Loucy (cell line): Measurements from ENCODE around the gene HLA-B.

Experiments used
- CTCF ChIP-seq: fragments of 200-600 bp; sonication (generic); conservative IDR thresholded peaks from 2 replicates; pipeline ENCODE4 v1.5.1; 2014; ENCODE audit warnings: mild to moderate bottlenecking, antibody characterized with exemption, low read length
- EZH2phosphoT487 ChIP-seq: fragments of 200-600 bp; IDR thresholded peaks from 2 replicates; pipeline ENCODE4 v1.6.1; 2018; ENCODE audit warnings: antibody characterized with exemption, mild to moderate bottlenecking, moderate library complexity, borderline replicate concordance

DNA sequence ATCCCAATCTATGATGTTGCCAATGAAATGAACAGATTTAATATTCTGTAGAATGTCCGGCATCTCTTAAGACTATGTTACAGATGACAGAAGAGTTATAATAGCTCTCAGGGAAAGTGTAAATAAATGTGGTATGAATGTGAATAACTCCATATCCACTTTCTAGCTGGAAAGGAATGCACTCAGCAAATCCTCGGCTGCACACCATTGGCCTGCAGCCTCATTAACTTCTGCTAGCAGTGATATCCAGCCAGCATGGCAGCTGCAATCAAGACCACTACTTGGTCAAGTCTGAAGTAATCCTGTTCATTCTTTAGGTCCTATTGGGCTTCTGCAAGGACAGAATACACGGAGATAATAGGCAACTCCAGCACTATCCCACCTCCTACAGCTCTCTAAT is 29.1 kb upstream of the HLA-B start:
- TF ChIP-seq CTCF (no peak), EZH2phosphoT487 (no peak)
